IPS-NIHi7 (cell line): ENCODE measurements around the gene RBM15B.
"Not testable (repeated sequence)": the region's sequence is repeated elsewhere in the genome, so short reads cannot be mapped to it uniquely, and the experiment has no call there.

ENCODE experiments used
- DNase-seq: peaks from one replicate; pipeline ENCODE4 v3.0.0; 2012; ENCODE audit warnings: mixed read lengths; ENCODE audit errors: extremely low spot score

Gene RBM15B

GRCh38 chr3:51378065-51378464 lies 13.0 kb upstream of the RBM15B start:
- DNase-seq: no peak

GRCh38 chr3:51378726-51379125 lies 12.4 kb upstream of the RBM15B start:
- DNase-seq: no peak

GRCh38 chr3:51379301-51379700 lies 11.8 kb upstream of the RBM15B start:
- no peak for DNase-seq

DNA sequence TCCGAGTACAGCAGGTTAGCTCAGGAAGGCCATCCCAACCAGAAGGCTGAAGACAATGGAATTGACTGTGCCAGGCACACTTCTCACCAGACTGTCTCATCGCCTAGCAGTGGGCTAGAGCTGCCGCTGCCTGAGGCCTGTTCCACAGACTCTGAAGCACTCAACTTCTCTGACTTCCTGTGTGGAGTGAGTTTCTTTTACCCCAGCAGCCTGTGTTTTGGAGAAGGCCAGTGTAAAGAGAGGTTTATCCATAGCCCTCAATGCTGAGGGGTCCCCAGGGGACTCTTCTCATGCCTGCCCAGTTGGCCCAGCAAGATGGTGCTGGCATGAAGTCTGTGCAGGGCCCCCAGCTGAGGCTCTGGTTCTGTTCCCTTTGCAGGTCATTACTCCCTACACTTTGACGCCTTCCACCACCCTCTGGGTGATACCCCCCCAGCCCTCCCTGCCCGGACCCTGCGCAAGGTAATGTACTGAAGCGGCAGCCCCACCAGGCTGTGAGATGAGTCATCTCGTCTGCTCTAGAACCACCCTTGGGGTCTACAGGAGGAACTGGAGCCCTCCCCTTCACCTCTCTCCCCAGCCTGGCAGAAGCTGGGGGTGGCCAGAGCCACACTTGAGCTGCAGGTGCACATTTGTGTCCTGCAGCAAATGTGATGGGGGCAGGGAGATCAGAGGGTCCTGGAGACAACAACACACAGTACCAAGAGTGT lies 11.2 kb upstream of the RBM15B start:
- no peak for DNase-seq

GRCh38 chr3:51380601-51381332 lies 10.3 kb upstream of the RBM15B start:
- no peak for DNase-seq

GRCh38 chr3:51381333-51381705 lies 9.8 kb upstream of the RBM15B start:
- DNase-seq: no peak

GRCh38 chr3:51382076-51382745 lies 8.9 kb upstream of the RBM15B start:
- peak; percentile 41 for DNase-seq

- DNase-seq: no peak
Observed at GRCh38 chr3:51382947-51383578, 8.0 kb upstream of the RBM15B start.

GRCh38 chr3:51384055-51384725 lies 6.9 kb upstream of the RBM15B start:
- DNase-seq: peak; percentile 47

- peak; percentile 100 for DNase-seq
Observed at GRCh38 chr3:51384726-51385473, 6.2 kb upstream of the RBM15B start, which contains the start of gene MANF. MANF (plus strand) TSS chr3:51385291; CDS start chr3:51385343, 52 bp downstream.

- DNase-seq: no peak
Observed at GRCh38 chr3:51385621-51386091, 5.4 kb upstream of the RBM15B start.

DNA sequence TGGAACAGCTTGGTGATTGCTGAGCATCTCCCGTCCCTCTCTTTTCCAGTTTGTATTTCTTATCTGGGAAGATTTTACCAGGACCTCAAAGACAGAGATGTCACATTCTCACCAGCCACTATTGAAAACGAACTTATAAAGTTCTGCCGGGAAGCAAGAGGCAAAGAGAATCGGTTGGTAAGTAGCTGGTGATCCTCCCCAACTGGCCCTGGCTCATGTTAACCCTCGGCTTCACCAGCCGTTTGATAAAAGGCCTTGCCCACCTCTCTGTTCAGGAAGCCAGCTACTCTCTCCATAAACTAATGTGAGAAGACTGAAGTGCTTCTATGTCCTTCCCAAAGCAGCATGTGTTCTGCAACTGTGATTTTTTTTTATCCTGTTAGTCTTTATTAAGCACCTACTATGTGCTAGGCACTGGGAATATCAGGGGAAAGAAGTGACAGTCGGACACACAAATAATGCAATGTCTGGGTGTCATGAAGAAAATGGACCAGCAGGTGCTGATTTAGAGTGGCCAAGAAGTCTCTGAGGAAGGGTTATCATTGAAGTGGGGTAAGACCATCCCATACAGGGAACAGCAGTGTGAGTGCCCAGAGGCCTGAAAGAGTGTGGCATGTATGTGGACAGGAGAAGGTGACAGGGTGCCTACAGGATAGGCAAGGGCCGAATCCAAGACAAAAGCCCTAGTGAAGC lies 4.8 kb upstream of the RBM15B start:
- no peak for DNase-seq

DNA sequence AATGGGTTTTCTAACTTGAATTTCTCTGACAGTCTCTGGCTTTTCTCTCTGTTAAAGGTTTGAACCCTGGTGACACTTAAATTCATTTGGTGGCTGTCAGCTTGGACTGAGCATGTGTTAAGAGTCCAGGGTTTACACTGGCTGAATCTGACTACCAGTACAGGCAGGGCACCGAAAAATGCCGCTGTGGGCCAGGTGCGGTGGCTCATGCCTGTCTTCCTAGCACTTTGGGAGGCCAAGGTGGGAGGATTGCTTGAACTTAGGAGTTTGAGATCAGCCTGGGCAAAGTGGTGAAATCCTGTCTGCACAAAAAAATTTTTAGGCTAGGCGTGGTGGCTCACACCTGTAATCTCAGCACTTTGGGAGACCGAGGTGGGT lies 4.2 kb upstream of the RBM15B start:
- no peak for DNase-seq

DNA sequence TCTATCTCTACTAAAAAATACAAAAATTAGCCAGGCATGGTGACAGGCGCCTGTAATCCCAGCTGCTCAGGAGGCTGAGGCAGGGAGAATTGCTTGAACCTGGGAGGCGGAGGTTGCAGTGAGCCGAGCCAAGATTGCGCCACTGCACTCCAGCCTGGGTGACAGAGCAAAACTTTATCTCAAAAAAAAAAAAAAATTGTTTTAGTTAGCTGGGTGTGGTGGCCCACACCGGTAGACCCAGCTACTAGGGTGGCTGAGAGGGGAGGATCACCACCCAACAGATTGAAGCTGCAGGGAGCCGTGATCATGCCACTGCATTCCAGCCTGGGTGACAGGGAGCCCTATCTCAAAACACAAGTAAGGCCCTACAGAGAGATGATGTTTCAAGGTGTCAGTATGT lies 3.8 kb upstream of the RBM15B start:
- not testable (repeated sequence) for DNase-seq

- no peak for DNase-seq
Observed at GRCh38 chr3:51388286-51389029, 2.6 kb upstream of the RBM15B start.

GRCh38 chr3:51389423-51390183 lies 1.5 kb upstream of the RBM15B start:
- DNase-seq: peak; percentile 68

- no peak for DNase-seq
Observed at GRCh38 chr3:51390246-51391074, 625 bp upstream of the RBM15B start.
